ENCODE measurements around the gene GYPC.
"Not testable (repeated sequence)": the region's sequence is repeated elsewhere in the genome, so short reads cannot be mapped to it uniquely, and the experiment has no call there.

The GYPC gene

GRCh38 chr2:126671488-126671887 lies 15.5 kb downstream of the GYPC start:
- no peak for DNase-seq

- no peak for DNase-seq
Observed at GRCh38 chr2:126672980-126673605, 17.1 kb downstream of the GYPC start.

GRCh38 chr2:126674075-126674744 lies 18.3 kb downstream of the GYPC start:
- DNase-seq: no peak

GRCh38 chr2:126675637-126676036 lies 19.7 kb downstream of the GYPC start:
- DNase-seq: no peak

GRCh38 chr2:126676221-126677175 lies 20.5 kb downstream of the GYPC start:
- no peak for DNase-seq

- no peak for DNase-seq
Observed at GRCh38 chr2:126677176-126677538, 21.2 kb downstream of the GYPC start.

- no peak for DNase-seq
Observed at GRCh38 chr2:126678269-126679065, 22.5 kb downstream of the GYPC start.

GRCh38 chr2:126679094-126679713 lies 23.2 kb downstream of the GYPC start:
- no peak for DNase-seq

- no peak for DNase-seq
Observed at GRCh38 chr2:126681505-126681904, 25.5 kb downstream of the GYPC start.

- no peak for DNase-seq
Observed at GRCh38 chr2:126685629-126686028, 29.7 kb downstream of the GYPC start.

- no peak for DNase-seq
Observed at GRCh38 chr2:126686286-126686685, 30.3 kb downstream of the GYPC start.

- DNase-seq: no peak
Observed at GRCh38 chr2:126686841-126687485, 31.0 kb downstream of the GYPC start.

GRCh38 chr2:126687503-126687902 lies 31.5 kb downstream of the GYPC start:
- DNase-seq: no peak

- not testable (repeated sequence) for DNase-seq
Observed at GRCh38 chr2:126688594-126688993, 32.6 kb downstream of the GYPC start.

GRCh38 chr2:126692241-126692640 lies 36.3 kb downstream of the GYPC start:
- DNase-seq: not testable (repeated sequence)

GRCh38 chr2:126692934-126693592 lies 37.1 kb downstream of the GYPC start:
- DNase-seq: not testable (repeated sequence)

- no peak for DNase-seq
Observed at GRCh38 chr2:126696644-126697520, 40.9 kb downstream of the GYPC start.

GRCh38 chr2:126698376-126698775 lies 42.4 kb downstream of the GYPC start:
- DNase-seq: peak; percentile 27

- no peak for DNase-seq
Observed at GRCh38 chr2:126699018-126699417, 43.1 kb downstream of the GYPC start.

Data from eye (tissue), 1 donor.